AG04450 (cell line): ENCODE measurements around the gene SMYD4. TPM values are rescaled to one million over a fixed set of nuclear protein-coding genes. Genes with fewer than 3 reads are reported as not detected.
A peak's percentile ranks its signal among the peaks of the same experiment; 100 is the strongest.

Experiments
- CTCF ChIA-PET: fragments of 300-600, 350-600 bp; formaldehyde crosslinking; extraction: SDS; loops from one replicate; lab custom pipeline; 2022; ENCODE audit warnings: antibody characterized with exemption, inconsistent platforms; lab: Charles Lee
- POLR2A ChIA-PET: fragments of 350-600 bp; formaldehyde crosslinking; extraction: SDS; loops from one replicate; lab custom pipeline; 2021; ENCODE audit warnings: antibody characterized with exemption, inconsistent platforms; lab: Yijun Ruan, JAX
- DNase-seq: peaks from one replicate; pipeline ENCODE4 v3.0.0-alpha.2; 2011; ENCODE audit warnings: low read depth, low spot score
- H3K27ac ChIP-seq: one replicate; pipeline ENCODE4 v1.5.1; 2012; ENCODE audit warnings: low read depth, low read length, control low read depth
- H3K27me3 ChIP-seq: one replicate; pipeline ENCODE4 v1.6.0; 2012; ENCODE audit warnings: low read length; ENCODE audit not compliant: control insufficient read depth, insufficient read depth
- H3K4me3 ChIP-seq: 2 replicates; pipeline ENCODE4 v1.5.1; 2011; ENCODE audit warnings: mild to moderate bottlenecking, low read depth, low read length, control low read depth
- H3K9me3 ChIP-seq: 2 replicates; pipeline ENCODE4 v1.5.1; 2012; ENCODE audit warnings: low read length; ENCODE audit not compliant: control insufficient read depth, insufficient read depth
- polyA minus RNA-seq: library from RNA; depleted of rRNA, polyadenylated mRNA; stranded (reverse); fragments of >200 nt; gene quantifications from 2 replicates; pipeline ENCODE4 v1.2.3, GENCODE V29; 2011; rRNA and poly(A)+ RNA removed
- polyA plus RNA-seq: library from polyadenylated mRNA; depleted of rRNA; stranded (reverse); fragments of >200 nt; gene quantifications from 2 replicates; pipeline ENCODE4 v1.2.3, GENCODE V29; 2011; rRNA removed
- TF ChIP-seq, protein P1 (sequence below): IDR thresholded peaks from 2 replicates; pipeline ENCODE4 v1.5.1; 2011; ENCODE audit warnings: low read depth, low read length, control low read depth, inconsistent platforms

SMYD4 gene, protein sequence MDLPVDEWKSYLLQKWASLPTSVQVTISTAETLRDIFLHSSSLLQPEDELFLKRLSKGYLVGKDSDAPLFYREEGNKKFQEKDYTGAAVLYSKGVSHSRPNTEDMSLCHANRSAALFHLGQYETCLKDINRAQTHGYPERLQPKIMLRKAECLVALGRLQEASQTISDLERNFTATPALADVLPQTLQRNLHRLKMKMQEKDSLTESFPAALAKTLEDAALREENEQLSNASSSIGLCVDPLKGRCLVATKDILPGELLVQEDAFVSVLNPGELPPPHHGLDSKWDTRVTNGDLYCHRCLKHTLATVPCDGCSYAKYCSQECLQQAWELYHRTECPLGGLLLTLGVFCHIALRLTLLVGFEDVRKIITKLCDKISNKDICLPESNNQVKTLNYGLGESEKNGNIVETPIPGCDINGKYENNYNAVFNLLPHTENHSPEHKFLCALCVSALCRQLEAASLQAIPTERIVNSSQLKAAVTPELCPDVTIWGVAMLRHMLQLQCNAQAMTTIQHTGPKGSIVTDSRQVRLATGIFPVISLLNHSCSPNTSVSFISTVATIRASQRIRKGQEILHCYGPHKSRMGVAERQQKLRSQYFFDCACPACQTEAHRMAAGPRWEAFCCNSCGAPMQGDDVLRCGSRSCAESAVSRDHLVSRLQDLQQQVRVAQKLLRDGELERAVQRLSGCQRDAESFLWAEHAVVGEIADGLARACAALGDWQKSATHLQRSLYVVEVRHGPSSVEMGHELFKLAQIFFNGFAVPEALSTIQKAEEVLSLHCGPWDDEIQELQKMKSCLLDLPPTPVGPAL
- polyA plus RNA-seq (5.6 and 5.7 TPM in 2 replicates), polyA minus RNA-seq (9.8 and 11.6 TPM in 2 replicates)

DNA sequence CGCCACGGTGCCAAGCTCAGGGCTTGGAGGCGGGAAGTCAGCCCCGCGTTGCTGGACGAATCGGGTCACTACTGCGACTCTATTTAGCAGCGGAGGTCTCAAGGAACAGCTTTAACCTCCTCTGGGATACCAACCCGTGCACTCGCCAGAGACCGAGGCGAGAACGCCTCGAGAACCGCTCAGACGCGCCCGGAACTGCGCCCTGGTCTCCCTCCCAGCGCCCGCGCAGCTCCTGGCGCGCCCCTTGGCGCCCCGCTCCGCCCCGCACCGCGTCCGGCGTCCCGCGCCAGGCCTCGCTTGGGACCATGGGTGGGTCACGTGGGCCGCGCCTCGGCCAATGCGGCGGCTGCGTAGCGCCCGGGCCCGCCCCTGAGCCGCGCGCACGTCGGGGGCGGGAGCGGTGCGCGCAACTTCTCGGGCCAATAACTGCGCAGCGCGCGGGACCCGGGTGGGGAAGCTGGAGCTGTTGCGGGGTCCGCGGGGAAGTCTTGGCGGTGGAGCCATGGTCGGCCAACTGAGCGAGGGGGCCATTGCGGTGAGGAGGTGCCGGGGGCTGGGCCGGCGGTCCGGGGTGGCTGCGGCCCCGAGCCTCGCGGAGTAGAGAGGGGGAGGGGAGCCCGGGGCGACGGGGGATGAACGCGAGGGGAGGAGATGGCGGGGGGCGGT, at the start of gene SMYD4, which contains the start of gene RPA1:
TSS of gene SMYD4 (minus strand) at position 311 of the 666 bp plus-strand sequence. CDS start 1,908 bp downstream, outside the sequence.
TSS of gene RPA1 (plus strand) at position 414 of the 666 bp plus-strand sequence. CDS start at position 503, 89 bp downstream.
- H3K27me3 ChIP-seq, result no peaks in the 10 kb centered on the region
- ChIA-PET POLR2A (interaction anchor here (1.2 to 1.8 kb wide), 2 partner anchors 111 to 113 kb away, joined by 4 to 6 read pairs; no protein-coding TSS in a partner anchor), CTCF (interaction anchor here (0.7 kb wide), 1 partner anchor 35 kb away, joined by 11 read pairs; no protein-coding TSS in a partner anchor)
- H3K27ac ChIP-seq, result no peak within 1 kb of the TSS
- peak; percentile 33 for DNase-seq
- TF ChIP-seq, protein P1, sequence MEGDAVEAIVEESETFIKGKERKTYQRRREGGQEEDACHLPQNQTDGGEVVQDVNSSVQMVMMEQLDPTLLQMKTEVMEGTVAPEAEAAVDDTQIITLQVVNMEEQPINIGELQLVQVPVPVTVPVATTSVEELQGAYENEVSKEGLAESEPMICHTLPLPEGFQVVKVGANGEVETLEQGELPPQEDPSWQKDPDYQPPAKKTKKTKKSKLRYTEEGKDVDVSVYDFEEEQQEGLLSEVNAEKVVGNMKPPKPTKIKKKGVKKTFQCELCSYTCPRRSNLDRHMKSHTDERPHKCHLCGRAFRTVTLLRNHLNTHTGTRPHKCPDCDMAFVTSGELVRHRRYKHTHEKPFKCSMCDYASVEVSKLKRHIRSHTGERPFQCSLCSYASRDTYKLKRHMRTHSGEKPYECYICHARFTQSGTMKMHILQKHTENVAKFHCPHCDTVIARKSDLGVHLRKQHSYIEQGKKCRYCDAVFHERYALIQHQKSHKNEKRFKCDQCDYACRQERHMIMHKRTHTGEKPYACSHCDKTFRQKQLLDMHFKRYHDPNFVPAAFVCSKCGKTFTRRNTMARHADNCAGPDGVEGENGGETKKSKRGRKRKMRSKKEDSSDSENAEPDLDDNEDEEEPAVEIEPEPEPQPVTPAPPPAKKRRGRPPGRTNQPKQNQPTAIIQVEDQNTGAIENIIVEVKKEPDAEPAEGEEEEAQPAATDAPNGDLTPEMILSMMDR, result no peak
- peak within 1 kb of the TSS; percentile 63 for H3K4me3 ChIP-seq
- no peaks in the 10 kb centered on the region for H3K9me3 ChIP-seq

- POLR2A ChIA-PET, result no interaction called here
- CTCF ChIA-PET, result interaction anchor here (0.6 to 1.7 kb wide), 2 partner anchors 13 to 147 kb away, joined by 3 to 6 read pairs; partner anchors contain the start of gene RTN4RL1
- Histone ChIP-seq H3K4me3 (no peak overlapping the region), H3K27ac (no peak overlapping the region), H3K27me3 (no peaks in the 10 kb centered on the region), H3K9me3 (no peaks in the 10 kb centered on the region)
- TF ChIP-seq, protein P1, result no peak
- no peak for DNase-seq
Measured at GRCh38 chr17:1878419-1879121, 48.9 kb upstream of the SMYD4 start.

DNA sequence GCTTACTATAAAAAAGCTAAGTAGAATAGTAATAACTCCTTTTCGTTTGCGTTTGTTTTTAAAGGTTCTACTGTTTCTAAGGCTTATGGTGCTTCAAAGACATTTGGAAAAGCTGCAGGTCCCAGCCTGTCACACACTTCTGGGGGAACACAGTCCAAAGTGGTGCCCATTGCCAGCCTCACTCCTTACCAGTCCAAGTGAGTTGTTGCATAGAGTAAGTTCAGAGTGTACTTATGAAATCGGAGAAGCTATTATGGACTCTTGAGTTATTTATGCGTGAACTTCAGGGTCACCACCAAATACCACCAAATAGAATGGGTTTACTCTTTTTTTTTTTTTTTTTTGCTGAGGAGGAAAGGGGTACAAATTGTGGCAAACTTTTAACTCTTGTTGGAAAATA, 45.9 kb upstream of the SMYD4 start:
- CTCF ChIA-PET, result no interaction called here

DNA sequence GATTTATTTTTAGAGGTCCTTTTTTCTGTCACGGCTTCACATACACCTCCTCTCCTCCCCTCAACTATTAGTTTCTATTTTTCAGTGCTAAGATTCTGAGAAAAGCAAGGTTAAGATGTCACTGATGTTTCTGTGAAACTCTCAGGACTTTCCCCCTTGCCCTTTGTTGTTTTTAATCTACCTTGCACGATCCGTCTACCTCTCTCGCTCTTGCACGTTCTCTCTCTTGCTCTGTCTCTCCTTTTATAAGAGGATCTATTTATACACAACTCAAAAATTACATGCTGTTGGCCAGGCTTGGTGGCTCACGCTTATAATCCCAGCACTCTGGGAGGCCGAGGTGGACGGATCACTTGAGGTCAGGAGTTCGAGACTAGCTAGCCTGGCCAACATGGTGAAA, 43.7 kb upstream of the SMYD4 start:
- H3K4me3 ChIP-seq, result no peak overlapping the region
- POLR2A ChIA-PET, result no interaction called here
- TF ChIP-seq, protein P1, result no peak
- CTCF ChIA-PET, result no interaction called here
- DNase-seq, result no peak
- no peaks in the 10 kb centered on the region for H3K9me3 ChIP-seq
- no peak overlapping the region for H3K27ac ChIP-seq
- no peaks in the 10 kb centered on the region for H3K27me3 ChIP-seq

More for the DNA sequence above, 45.9 kb upstream of the SMYD4 start:
- TF ChIP-seq, protein P1, result no peak
- Histone ChIP-seq H3K4me3 (no peak overlapping the region), H3K9me3 (no peaks in the 10 kb centered on the region), H3K27ac (no peak overlapping the region), H3K27me3 (no peaks in the 10 kb centered on the region)
- no peak for DNase-seq
- POLR2A ChIA-PET, result no interaction called here
